22Rv1 (cell line): ENCODE results near the gene ATP5F1D.

ENCODE experiments used
- H3K27ac ChIP-seq: fragments of 450-650 bp; 2 replicates; pipeline ENCODE4 v1.5.1; 2017
- ZFX ChIP-seq: fragments of 450-650 bp; IDR thresholded peaks from 2 replicates; pipeline ENCODE4 v1.6.1; 2017; ENCODE audit warnings: antibody characterized with exemption, borderline replicate concordance
- TF ChIP-seq, protein P1 (sequence below): fragments of 450-650 bp; IDR thresholded peaks from 2 replicates; pipeline ENCODE4 v1.5.1; 2017; ENCODE audit warnings: mild to moderate bottlenecking

The ATP5F1D gene

DNA sequence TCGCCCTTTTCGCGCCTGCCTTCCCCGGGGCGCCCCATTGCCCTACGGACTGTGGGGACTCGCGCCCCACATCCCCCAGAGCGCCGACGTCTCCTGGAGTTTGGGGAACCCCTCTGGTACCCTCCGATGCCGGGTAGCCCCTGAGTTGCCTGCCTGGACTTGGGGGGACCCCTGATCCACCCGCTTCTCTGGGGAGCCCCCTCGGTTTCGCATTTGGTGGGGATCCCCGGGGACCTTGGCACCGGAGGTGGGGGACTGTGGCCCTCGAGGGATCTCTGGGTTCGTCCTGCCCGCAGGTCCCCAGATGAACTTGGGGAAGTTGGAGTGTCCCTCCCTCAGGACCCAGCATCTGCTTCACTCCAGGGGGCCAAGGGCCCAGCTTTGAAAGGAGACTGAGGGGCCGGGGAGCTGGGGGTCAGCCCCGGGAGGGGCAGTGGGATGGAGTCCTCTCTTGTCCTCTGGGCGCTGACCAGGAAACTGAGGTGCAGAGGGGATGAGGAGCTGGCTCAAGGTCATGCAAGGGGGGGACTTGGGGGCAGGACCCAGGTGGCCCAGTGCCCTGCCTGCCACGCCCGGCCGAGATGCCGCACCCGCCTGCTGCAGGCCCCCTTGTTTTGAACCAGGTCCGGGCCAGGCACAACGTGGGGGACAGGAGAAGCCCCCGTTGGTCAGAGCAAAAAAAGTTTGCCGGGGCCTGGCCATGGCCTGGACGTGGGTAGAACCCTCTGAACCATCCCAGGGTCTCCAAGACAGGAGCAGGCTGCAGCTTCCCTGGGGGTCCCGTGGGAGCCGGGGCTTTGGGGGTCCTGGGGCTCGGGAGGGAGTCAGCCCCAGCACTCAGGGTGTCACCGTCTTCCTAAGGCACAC, 45.2 kb downstream of the ATP5F1D start:
- H3K27ac ChIP-seq, result peak overlapping the region; percentile 74
- TF ChIP-seq ZFX, result no peak
- TF ChIP-seq, protein P1, sequence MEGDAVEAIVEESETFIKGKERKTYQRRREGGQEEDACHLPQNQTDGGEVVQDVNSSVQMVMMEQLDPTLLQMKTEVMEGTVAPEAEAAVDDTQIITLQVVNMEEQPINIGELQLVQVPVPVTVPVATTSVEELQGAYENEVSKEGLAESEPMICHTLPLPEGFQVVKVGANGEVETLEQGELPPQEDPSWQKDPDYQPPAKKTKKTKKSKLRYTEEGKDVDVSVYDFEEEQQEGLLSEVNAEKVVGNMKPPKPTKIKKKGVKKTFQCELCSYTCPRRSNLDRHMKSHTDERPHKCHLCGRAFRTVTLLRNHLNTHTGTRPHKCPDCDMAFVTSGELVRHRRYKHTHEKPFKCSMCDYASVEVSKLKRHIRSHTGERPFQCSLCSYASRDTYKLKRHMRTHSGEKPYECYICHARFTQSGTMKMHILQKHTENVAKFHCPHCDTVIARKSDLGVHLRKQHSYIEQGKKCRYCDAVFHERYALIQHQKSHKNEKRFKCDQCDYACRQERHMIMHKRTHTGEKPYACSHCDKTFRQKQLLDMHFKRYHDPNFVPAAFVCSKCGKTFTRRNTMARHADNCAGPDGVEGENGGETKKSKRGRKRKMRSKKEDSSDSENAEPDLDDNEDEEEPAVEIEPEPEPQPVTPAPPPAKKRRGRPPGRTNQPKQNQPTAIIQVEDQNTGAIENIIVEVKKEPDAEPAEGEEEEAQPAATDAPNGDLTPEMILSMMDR, result no peak

DNA sequence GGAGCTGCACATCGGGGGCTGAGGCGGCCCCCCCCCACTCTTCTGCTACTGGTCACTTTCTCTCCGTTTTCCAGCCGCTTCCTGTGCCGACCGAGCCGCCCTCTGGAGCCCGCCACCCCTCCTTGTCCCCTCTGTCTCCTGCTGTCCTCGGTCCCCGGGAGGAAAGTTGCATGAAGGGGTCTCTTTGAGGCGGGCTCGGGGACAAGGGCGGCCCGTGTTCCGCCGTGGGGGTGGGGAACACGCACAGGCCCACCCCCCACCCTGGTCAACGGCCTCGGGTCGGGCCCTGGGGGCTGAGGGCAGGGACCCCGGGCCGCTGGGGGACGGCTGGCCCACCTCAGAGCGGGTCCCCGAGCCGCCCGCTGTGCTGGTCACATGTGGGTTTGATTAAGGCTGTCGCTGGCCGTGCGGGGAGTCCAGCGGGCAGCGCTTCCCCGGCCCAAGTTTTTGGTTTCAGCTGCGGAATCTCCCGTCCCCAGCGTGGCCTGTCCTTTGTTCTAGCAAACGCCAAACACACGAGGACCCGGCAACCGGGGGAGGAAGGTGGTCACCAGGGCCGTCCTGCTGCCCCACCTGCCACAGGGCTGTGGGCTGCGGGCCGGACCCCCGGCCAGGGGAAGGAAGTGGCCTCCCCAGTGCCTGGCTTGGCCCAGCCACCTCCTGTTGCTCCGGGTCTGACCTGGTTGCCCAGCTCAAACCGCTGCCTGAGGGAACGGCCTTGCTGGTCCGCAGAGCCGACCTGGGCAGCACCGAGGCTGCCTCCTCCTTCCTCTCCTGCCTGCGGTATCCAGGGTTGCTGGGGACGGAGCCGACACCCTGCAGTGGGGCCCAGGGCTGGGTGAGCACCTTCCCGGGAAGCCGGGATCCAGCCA, 46.0 kb downstream of the ATP5F1D start:
- H3K27ac ChIP-seq, result no peak overlapping the region
- TF ChIP-seq, protein P1, result no peak
- no peak for TF ChIP-seq ZFX

DNA sequence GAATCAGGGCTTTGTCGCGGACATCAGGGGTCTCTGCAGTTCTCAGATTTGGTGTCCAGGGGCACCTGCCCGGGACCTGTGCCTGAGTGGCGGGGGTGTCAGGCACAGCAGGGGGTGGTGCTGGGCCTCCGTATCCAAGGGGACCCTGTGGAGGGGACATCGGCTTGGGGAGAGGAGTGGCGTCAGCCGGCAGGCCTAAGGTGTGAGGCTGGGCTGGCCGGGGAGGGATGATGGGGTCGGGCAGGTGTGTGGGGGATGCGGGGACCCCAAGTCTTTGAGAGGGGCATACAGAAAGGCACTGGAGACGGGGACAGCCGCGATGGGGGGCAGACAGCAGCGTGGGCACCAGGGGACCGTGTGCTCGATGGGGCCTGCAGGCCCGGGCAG, 46.7 kb downstream of the ATP5F1D start:
- no peak overlapping the region for H3K27ac ChIP-seq
- TF ChIP-seq, protein P1, result no peak
- TF ChIP-seq ZFX, result no peak

GRCh38 chr19:1288833-1289685, 47.5 kb downstream of the ATP5F1D start:
- H3K27ac ChIP-seq, result no peak overlapping the region
- TF ChIP-seq, protein P1, result no peak
- TF ChIP-seq ZFX, result no peak

DNA sequence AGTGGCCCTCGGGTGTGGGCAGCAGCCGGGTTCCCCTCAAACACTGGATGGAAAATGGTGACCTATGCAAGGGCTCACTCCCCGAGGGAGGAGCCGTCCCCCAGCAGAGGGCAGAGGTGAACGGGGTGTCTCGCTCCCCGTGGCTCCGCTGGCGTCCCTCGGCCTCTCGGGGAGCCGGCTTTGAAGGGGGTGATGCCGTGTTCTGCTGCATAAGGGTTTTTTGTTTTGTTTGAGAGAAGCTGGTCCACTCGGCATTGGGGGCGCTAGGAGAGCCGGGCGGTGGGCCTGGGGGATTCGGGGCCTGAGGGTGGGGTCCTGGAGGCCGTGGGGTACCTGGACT, 48.1 kb downstream of the ATP5F1D start:
- H3K27ac ChIP-seq, result no peak overlapping the region

DNA sequence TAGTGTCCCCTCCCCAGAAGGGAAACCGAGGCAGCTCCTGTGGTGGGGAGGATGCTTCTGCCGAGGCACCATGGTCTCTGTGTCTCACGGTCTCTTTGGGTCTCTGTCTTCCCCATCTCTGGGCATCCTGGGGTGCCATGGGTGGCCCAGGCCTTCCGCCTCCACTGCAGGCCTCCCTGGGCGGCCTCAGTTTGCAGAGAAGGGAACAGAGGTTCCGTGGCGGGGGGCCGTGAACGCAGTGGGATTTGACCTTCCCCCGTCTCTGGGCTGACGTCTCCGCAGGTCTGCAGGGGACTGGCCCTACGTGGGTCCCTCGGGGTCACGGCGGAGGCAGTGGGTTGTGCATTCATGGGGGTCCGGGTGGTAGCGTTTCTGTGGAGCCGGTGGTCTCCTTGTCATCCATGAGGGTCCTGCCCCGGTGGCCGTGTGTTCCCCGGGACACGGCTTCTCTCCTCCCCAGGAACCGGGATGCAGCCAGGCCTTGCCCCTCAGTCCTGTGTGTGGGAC, 48.7 kb downstream of the ATP5F1D start:
- TF ChIP-seq, protein P1, result no peak
- no peak for TF ChIP-seq ZFX
- H3K27ac ChIP-seq, result no peak overlapping the region

More for the DNA sequence above, 48.1 kb downstream of the ATP5F1D start:
- TF ChIP-seq ZFX, result no peak
- TF ChIP-seq, protein P1, result no peak
